Colonic mucosa (tissue), 4 donors: ENCODE measurements around the gene ACVR2B. TPM values are rescaled to one million over a fixed set of nuclear protein-coding genes. Genes with fewer than 3 reads are reported as not detected.

Source experiments
- DNase-seq: peaks from one replicate; pipeline ENCODE4 v3.0.0-alpha.2; 2020
- H3K27ac ChIP-seq: fragments of 200-600 bp; one replicate; pipeline ENCODE4 v1.8.0; 2021
- H3K27me3 ChIP-seq: fragments of 200-600 bp; one replicate; pipeline ENCODE4 v1.8.0; 2021
- H3K36me3 ChIP-seq: fragments of 200-600 bp; one replicate; pipeline ENCODE4 v1.8.0; 2021
- H3K4me1 ChIP-seq: fragments of 200-600 bp; one replicate; pipeline ENCODE4 v1.8.0; 2021; ENCODE audit warnings: mild to moderate bottlenecking
- H3K4me3 ChIP-seq: fragments of 200-600 bp; one replicate; pipeline ENCODE4 v1.8.0; 2021
- H3K9ac ChIP-seq, 2 donors: one replicate each; pipeline ENCODE4 v1.7.0; 2013; ENCODE audit warnings: control low read depth in 2 of 2, low read depth in 2 of 2, low read length in 2 of 2
- H3K9me3 ChIP-seq: fragments of 200-600 bp; one replicate; pipeline ENCODE4 v1.8.0; 2021
- intact Hi-C: fragments of 100-400 bp; cut with DNase I; formaldehyde crosslinking; loops from one replicate; pipeline ENCODE4 v1.14.1; 2022
- total RNA-seq, 2 donors: library from RNA; stranded (reverse); fragmentation: NEBNext Ultra II Directional in 1 of 2; extraction: Animal tissue kit (Norgen Biotek cat#: 25700) in 1 of 2; gene quantifications; one replicate each; pipeline ENCODE4 v1.2.1, GENCODE V29; 2021
- TF ChIP-seq, protein P1 (sequence below): fragments of 200-600 bp; IDR thresholded peaks from one replicate; pipeline ENCODE4 v1.8.0; 2022; ENCODE audit warnings: antibody characterized with exemption, mild to moderate bottlenecking
- donor health status: healthy.
- donor health status: DM: no; HTN: no; CAD: no.
- donor health status: DM: no; HTN: no; CAD: no.

Gene ACVR2B
- total RNA-seq, 2 donors from 2014 or later = 5.4 to 6.4 TPM

DNA sequence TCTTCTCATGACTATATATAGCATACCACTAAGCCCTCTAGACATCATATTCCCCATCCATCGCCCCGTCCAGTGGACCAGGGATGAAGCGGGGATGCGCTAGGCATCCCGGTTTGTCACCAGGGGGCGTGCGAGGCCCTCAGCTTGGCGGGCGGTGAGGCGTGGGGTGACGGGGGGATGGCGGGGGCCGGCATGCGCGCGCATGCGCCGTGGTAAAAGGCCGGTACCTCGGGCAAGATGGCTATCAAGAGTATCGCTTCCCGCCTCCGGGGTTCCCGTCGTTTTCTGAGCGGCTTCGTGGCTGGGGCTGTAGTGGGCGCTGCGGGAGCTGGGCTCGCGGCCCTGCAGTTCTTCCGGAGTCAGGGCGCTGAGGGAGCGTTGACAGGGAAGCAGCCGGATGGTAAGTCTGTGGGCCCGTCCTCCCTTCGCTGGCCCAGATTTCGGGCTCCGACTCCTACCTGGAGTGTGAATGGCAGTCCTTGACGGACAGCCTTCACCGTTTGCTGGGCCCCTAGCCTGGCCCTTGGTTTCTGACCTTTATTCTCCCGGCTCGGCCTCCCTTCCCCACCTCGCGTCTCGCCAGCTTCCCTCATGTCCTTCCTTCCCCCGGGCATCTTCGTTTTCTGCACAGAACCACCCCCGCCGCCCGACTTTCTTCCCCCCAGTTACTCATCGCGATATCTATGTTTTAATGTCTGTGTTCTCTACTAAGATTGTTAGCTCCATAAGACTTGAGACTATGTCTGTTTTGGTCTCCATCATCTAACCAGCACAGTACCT lies 42.6 kb downstream of the ACVR2B start, which contains the start of gene EXOG:
EXOG (plus strand) TSS at position 210 of the 780 bp plus-strand sequence; CDS start at position 238, 28 bp downstream.
- H3K9ac ChIP-seq = peak within 1 kb of the TSS; percentile 30 to 70
- peak within 1 kb of the TSS; percentile 35 for H3K27ac ChIP-seq
- intact Hi-C loops = no loop called here
- no peaks in the 10 kb centered on the region for H3K9me3 ChIP-seq
- DNase-seq = peak; percentile 97
- H3K27me3 ChIP-seq = no peaks in the 10 kb centered on the region
- TF ChIP-seq, protein P1, sequence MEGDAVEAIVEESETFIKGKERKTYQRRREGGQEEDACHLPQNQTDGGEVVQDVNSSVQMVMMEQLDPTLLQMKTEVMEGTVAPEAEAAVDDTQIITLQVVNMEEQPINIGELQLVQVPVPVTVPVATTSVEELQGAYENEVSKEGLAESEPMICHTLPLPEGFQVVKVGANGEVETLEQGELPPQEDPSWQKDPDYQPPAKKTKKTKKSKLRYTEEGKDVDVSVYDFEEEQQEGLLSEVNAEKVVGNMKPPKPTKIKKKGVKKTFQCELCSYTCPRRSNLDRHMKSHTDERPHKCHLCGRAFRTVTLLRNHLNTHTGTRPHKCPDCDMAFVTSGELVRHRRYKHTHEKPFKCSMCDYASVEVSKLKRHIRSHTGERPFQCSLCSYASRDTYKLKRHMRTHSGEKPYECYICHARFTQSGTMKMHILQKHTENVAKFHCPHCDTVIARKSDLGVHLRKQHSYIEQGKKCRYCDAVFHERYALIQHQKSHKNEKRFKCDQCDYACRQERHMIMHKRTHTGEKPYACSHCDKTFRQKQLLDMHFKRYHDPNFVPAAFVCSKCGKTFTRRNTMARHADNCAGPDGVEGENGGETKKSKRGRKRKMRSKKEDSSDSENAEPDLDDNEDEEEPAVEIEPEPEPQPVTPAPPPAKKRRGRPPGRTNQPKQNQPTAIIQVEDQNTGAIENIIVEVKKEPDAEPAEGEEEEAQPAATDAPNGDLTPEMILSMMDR = peak; percentile 75
- peak within 1 kb of the TSS; percentile 58 for H3K4me3 ChIP-seq
- H3K36me3 ChIP-seq = no peaks in the 10 kb centered on the region
- H3K4me1 ChIP-seq = no peaks in the 10 kb centered on the region

DNA sequence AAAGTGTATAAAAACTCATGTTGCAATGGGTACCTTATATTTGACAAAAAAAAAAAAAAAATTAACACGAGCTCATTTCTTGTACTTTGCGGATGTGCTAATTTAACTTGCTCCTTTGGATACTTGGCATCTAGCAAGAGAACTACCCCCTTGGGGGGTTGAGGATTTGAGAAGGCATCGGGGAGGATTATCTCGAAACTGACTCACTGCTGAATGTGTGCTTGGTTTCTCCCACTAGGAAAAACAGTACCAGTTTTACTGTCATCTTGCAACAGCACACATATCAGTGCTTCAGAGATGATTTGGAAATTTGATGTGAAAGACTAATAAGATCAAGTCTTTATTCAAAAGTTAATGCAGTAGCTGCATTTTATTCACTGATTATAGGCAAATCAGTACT lies 43.3 kb downstream of the ACVR2B start:
- Histone ChIP-seq H3K27me3 (no peaks in the 10 kb centered on the region), H3K27ac (no peak overlapping the region), H3K4me3 (peak overlapping the region; percentile 58), H3K9ac (peak overlapping the region in 1 of 2 donors; percentile 30), H3K9me3 (no peaks in the 10 kb centered on the region), H3K36me3 (no peaks in the 10 kb centered on the region), H3K4me1 (no peaks in the 10 kb centered on the region)
- DNase-seq = no peak
- TF ChIP-seq, protein P1 = no peak
- intact Hi-C loops = no loop called here

DNA sequence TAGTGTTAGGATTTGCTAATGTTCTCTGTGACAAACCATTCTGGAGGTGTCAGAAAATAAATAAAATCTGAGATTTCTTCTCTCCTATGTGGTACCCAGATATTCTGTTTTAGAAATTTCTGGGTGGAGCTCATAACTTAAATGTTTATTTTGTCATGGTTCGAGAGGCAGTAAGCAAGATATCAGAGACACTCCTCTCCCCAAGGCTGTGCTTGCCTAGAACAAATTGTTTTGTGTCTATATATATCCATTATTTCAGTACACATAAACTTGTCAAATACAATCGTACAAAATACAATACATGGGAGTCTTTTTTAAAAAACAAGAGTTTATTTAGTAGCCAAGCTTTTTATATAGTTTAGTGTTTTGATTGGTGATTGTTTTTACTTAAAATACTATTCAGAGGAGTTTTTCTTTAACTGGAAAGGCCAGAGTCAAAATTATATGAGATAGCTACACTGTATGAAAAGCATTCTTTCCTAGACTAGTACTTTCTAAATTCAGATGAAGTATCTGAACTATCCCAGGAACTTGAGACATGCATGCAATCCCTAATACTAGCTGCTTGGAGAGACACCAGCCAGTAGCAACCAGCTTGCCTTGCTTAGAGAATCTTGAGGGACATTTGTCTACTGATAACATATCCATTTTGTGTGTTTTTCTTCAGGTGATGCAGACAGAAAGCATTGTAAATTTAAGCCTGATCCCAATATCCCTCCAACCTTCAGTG lies 47.2 kb downstream of the ACVR2B start:
- no peaks in the 10 kb centered on the region for H3K36me3 ChIP-seq
- intact Hi-C loops = no loop called here
- TF ChIP-seq, protein P1 = no peak
- no peak overlapping the region for H3K9ac ChIP-seq
- no peak overlapping the region for H3K4me3 ChIP-seq
- no peaks in the 10 kb centered on the region for H3K9me3 ChIP-seq
- H3K27ac ChIP-seq = no peak overlapping the region
- DNase-seq = no peak
- no peaks in the 10 kb centered on the region for H3K4me1 ChIP-seq
- no peaks in the 10 kb centered on the region for H3K27me3 ChIP-seq

DNA sequence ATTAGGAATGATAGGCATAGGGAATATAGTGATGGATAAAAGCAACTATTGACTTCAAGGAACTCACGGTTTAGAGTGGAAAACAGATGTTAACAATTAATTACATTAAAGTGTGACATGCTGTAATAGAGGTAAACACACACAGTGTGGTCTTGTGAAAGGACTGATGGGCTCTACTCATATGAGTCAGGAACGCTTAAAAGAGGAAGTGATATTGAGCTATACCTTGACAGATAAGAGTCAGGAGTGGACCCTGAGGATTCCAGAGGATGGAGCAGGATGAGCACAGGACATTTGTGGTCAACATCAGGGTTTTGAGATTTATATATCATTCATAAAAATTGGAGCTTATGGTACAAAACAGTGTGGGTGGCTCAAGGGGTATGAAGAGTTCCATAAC lies 53.4 kb downstream of the ACVR2B start:
- Histone ChIP-seq H3K4me3 (no peak overlapping the region), H3K9ac (no peak overlapping the region), H3K27ac (no peak overlapping the region), H3K4me1 (no peaks in the 10 kb centered on the region), H3K9me3 (no peaks in the 10 kb centered on the region), H3K36me3 (no peaks in the 10 kb centered on the region), H3K27me3 (no peaks in the 10 kb centered on the region)
- intact Hi-C loops = no loop called here
- DNase-seq = no peak
- TF ChIP-seq, protein P1 = no peak

DNA sequence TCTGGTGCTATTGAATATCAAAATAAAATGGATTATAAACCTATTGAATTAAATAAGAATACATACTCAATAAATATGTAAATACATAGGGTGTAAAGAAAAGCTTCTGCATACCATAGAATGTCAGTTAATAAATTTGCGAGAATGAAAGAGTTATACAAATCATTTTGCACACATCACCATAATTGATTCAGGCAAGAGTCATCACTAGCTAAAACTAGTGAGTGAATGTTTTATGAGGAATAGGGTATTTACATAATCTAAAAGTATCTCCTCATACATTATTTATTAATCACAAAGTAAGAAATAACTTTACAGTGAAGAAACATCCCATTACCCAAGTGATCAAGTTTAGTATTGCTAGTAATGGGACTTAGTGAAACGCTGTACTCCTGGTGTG lies 56.0 kb downstream of the ACVR2B start:
- intact Hi-C loops = no loop called here
- Histone ChIP-seq H3K9ac (no peak overlapping the region), H3K36me3 (no peaks in the 10 kb centered on the region), H3K9me3 (no peaks in the 10 kb centered on the region), H3K27ac (no peak overlapping the region), H3K27me3 (no peaks in the 10 kb centered on the region), H3K4me1 (no peaks in the 10 kb centered on the region), H3K4me3 (no peak overlapping the region)
- DNase-seq = no peak
- TF ChIP-seq, protein P1 = no peak
